ENCODE data around the gene VCAM1. TPM values are rescaled to one million over a fixed set of nuclear protein-coding genes. Genes with fewer than 3 reads are reported as not detected.
A peak's percentile ranks its signal among the peaks of the same experiment; 100 is the strongest.

The VCAM1 gene
- total RNA-seq, 1 donor from 2014 or later: 1.8 TPM

DNA sequence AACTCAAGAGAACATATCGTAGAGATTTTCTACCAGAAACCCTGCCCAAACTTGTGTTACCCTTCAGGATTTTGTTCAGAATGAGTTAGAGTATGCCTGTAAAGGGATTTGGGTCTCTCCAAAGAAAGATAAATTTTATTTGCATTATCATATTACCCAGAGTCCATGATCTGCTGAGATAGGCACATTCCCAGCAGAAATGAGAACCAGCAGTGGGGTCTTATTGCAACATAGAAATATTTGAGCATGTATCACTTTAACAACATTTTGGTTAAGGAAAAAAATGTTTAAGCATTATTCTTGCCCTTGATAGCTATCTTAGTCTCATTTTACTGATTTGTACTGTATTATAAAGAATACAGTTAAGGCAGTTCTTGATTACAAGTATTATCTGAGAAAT lies 10.6 kb downstream of the VCAM1 start:
- FAIRE-seq (no peak), DNase-seq (ENCODE audit: low read depth) (no peak)
- TF ChIP-seq, protein P1, sequence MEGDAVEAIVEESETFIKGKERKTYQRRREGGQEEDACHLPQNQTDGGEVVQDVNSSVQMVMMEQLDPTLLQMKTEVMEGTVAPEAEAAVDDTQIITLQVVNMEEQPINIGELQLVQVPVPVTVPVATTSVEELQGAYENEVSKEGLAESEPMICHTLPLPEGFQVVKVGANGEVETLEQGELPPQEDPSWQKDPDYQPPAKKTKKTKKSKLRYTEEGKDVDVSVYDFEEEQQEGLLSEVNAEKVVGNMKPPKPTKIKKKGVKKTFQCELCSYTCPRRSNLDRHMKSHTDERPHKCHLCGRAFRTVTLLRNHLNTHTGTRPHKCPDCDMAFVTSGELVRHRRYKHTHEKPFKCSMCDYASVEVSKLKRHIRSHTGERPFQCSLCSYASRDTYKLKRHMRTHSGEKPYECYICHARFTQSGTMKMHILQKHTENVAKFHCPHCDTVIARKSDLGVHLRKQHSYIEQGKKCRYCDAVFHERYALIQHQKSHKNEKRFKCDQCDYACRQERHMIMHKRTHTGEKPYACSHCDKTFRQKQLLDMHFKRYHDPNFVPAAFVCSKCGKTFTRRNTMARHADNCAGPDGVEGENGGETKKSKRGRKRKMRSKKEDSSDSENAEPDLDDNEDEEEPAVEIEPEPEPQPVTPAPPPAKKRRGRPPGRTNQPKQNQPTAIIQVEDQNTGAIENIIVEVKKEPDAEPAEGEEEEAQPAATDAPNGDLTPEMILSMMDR (IDR thresholded peaks at IDR 0.05; ENCODE audit: insufficient read depth, low read length, severe bottlenecking): no peak
- Histone ChIP-seq H3K4me3 (ENCODE audit: low read depth, low read length) (no peak overlapping the region), H3K36me3 (ENCODE audit: control insufficient read depth, insufficient read depth, low read length) (no peaks in the 10 kb centered on the region), H3K27me3 (ENCODE audit: control insufficient read depth, insufficient read depth, low read length) (no peaks in the 10 kb centered on the region)

DNA sequence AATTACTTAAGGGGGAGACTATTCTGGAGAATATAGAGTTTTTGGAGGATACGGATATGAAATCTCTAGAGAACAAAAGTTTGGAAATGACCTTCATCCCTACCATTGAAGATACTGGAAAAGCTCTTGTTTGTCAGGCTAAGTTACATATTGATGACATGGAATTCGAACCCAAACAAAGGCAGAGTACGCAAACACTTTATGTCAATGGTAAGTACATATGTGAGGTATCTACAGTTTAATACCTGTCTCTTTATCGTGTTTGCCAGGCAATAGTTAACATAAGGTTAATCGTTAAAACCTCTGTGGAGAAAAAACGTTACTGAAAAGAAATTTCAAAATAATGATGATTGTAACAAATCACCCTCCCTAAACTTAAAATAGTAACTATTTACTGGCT lies 11.8 kb downstream of the VCAM1 start:
- DNase-seq (ENCODE audit: low read depth) (no peak), FAIRE-seq (no peak)
- no peaks in the 10 kb centered on the region for H3K27me3 ChIP-seq (ENCODE audit: control insufficient read depth, insufficient read depth, low read length)
- H3K4me3 ChIP-seq (ENCODE audit: low read depth, low read length): no peak overlapping the region
- H3K36me3 ChIP-seq (ENCODE audit: control insufficient read depth, insufficient read depth, low read length): no peaks in the 10 kb centered on the region
- TF ChIP-seq, protein P1 (IDR thresholded peaks at IDR 0.05; ENCODE audit: insufficient read depth, low read length, severe bottlenecking): no peak

DNA sequence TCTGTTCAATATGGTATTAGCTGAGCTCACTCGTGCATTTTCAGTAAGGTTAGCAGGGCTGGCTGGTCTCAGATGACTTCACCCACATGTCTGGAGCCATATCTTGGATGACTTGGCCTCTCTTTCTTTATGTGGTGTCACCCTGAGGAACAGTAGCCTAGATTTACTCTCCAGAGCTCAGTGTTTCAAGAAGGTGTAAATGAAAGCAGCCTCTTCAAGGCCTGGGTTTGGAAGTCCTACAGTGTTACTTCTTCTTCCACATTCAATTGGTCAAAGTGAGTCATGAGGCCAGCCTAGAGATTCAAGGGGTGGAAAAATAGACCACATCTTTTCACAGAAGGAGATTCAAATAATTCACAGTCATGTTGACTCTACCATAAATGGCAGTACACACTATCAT lies 12.2 kb downstream of the VCAM1 start:
- DNase-seq (ENCODE audit: low read depth) (no peak), FAIRE-seq (no peak)
- TF ChIP-seq, protein P1 (IDR thresholded peaks at IDR 0.05; ENCODE audit: insufficient read depth, low read length, severe bottlenecking): no peak
- Histone ChIP-seq H3K36me3 (ENCODE audit: control insufficient read depth, insufficient read depth, low read length) (no peaks in the 10 kb centered on the region), H3K4me3 (ENCODE audit: low read depth, low read length) (no peak overlapping the region), H3K27me3 (ENCODE audit: control insufficient read depth, insufficient read depth, low read length) (no peaks in the 10 kb centered on the region)

DNA sequence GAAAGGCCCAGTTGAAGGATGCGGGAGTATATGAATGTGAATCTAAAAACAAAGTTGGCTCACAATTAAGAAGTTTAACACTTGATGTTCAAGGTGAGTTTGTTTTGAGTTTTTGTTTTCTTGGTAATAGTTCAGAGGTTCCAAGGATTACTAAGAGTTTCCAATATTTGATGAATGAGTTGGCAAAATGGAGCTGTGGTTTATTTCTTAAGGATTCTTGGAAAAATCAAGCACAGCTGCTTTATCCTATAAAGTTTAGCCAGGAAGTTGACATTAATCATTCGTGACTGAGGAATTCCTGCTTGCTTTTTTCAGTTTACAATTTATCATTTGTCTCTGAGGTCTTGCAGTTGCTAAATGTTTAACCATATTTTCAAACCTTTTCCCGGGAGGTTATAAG lies 15.1 kb downstream of the VCAM1 start:
- FAIRE-seq (no peak), DNase-seq (ENCODE audit: low read depth) (peak; percentile 64)
- H3K4me3 ChIP-seq (ENCODE audit: low read depth, low read length): no peak overlapping the region
- H3K36me3 ChIP-seq (ENCODE audit: control insufficient read depth, insufficient read depth, low read length): no peaks in the 10 kb centered on the region
- H3K27me3 ChIP-seq (ENCODE audit: control insufficient read depth, insufficient read depth, low read length): no peaks in the 10 kb centered on the region
- TF ChIP-seq, protein P1 (IDR thresholded peaks at IDR 0.05; ENCODE audit: insufficient read depth, low read length, severe bottlenecking): no peak

DNA sequence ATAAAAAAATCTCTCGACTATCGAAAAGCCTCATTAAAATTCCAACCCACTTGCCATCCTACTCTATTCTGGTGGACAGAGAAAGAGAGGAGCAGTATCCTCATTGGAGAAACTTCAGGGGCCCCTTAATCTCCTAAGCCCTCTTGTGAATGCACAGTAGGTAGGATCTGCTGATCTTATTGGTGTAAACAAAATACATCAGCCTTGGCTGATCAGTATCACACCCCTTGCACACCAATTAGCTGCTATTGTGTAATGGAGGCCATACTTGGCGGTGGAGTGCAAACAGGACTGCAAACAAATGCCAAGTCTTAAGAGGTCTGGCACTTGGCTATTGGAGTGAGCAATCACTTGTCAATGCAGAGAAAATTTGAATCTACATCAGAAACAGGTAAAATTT lies 15.7 kb downstream of the VCAM1 start:
- Histone ChIP-seq H3K36me3 (ENCODE audit: control insufficient read depth, insufficient read depth, low read length) (no peaks in the 10 kb centered on the region), H3K27me3 (ENCODE audit: control insufficient read depth, insufficient read depth, low read length) (no peaks in the 10 kb centered on the region), H3K4me3 (ENCODE audit: low read depth, low read length) (no peak overlapping the region)
- DNase-seq (ENCODE audit: low read depth) (no peak), FAIRE-seq (no peak)
- TF ChIP-seq, protein P1 (IDR thresholded peaks at IDR 0.05; ENCODE audit: insufficient read depth, low read length, severe bottlenecking): no peak

DNA sequence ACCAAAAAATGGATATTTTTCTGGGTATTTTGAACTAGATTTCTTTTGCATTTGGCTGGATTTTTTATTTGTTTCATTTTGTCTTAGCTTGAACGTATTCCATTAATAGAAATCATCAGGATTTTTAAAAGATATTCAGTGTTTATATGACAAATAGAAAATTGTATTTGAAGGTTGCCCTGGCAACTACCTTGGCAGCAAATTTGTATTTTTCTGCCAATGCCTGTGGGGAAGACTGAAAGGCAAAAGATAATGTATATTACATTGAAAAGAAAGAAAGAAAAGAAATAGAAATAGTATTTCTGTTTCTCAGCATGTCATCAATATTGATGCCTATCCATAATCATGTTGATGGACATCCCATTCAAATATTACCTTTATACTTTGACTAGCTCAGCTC lies 16.8 kb downstream of the VCAM1 start:
- Histone ChIP-seq H3K36me3 (ENCODE audit: control insufficient read depth, insufficient read depth, low read length) (no peaks in the 10 kb centered on the region), H3K27me3 (ENCODE audit: control insufficient read depth, insufficient read depth, low read length) (no peaks in the 10 kb centered on the region), H3K4me3 (ENCODE audit: low read depth, low read length) (no peak overlapping the region)
- FAIRE-seq (no peak), DNase-seq (ENCODE audit: low read depth) (no peak)
- TF ChIP-seq, protein P1 (IDR thresholded peaks at IDR 0.05; ENCODE audit: insufficient read depth, low read length, severe bottlenecking): no peak
